ENCODE measurements around the gene HSD17B13.

- TF ChIP-seq POLR2A (IDR thresholded peaks at IDR 0.05) = no peak
- TF ChIP-seq POLR2AphosphoS5 (IDR thresholded peaks at IDR 0.05) = no peak
Measured at GRCh38 chr4:87258677-87259076, 64.0 kb downstream of the HSD17B13 start.
